ENCODE results near the gene ADAD1. TPM values are rescaled to one million over a fixed set of nuclear protein-coding genes. Genes with fewer than 3 reads are reported as not detected.

The ADAD1 gene
- not detected for total RNA-seq

GRCh38 chr4:122378711-122379110, at the start of gene ADAD1:
Gene ADAD1, plus strand, starts transcription at chr4:122379011. Its CDS starts 1,059 bp downstream, at chr4:122380070.
- no peaks in the 10 kb centered on the region for H3K36me3 ChIP-seq
- no peak within 1 kb of the TSS for H3K27ac ChIP-seq
- no peak for DNase-seq
- H3K9me3 ChIP-seq: no peaks in the 10 kb centered on the region
- no peak within 1 kb of the TSS for H3K4me3 ChIP-seq
- no peak for TF ChIP-seq POLR2A (IDR thresholded peaks at IDR 0.05)
- TF ChIP-seq CTCF (IDR thresholded peaks at IDR 0.05): no peak
- no peaks in the 10 kb centered on the region for H3K4me1 ChIP-seq
- H3K27me3 ChIP-seq: no peaks in the 10 kb centered on the region

- no peak overlapping the region for H3K4me3 ChIP-seq
- no peaks in the 10 kb centered on the region for H3K9me3 ChIP-seq
- no peak for DNase-seq
- H3K27me3 ChIP-seq: no peaks in the 10 kb centered on the region
- H3K36me3 ChIP-seq: peaks cover 0 to 48% (median 6%) of the 10 kb centered on the region in 3 donors
- TF ChIP-seq CTCF (IDR thresholded peaks at IDR 0.05) (no peak), POLR2A (IDR thresholded peaks at IDR 0.05) (no peak)
- H3K4me1 ChIP-seq: no peaks in the 10 kb centered on the region
- H3K27ac ChIP-seq: no peak overlapping the region
These were observed 48.8 kb upstream of the ADAD1 start for GRCh38 chr4:122329876-122330565.

- Histone ChIP-seq H3K27ac (no peak overlapping the region), H3K4me3 (no peak overlapping the region), H3K36me3 (peaks cover 0 to 60% (median 6%) of the 10 kb centered on the region in 3 donors), H3K27me3 (no peaks in the 10 kb centered on the region), H3K9me3 (no peaks in the 10 kb centered on the region), H3K4me1 (no peaks in the 10 kb centered on the region)
- no peak for TF ChIP-seq POLR2A (IDR thresholded peaks at IDR 0.05)
- no peak for TF ChIP-seq CTCF (IDR thresholded peaks at IDR 0.05)
- DNase-seq: no peak
These were observed 47.6 kb upstream of the ADAD1 start for GRCh38 chr4:122331195-122331594.

GRCh38 chr4:122334828-122335227, 44.0 kb upstream of the ADAD1 start:
- no peaks in the 10 kb centered on the region for H3K4me1 ChIP-seq
- no peak for TF ChIP-seq CTCF (IDR thresholded peaks at IDR 0.05)
- no peak for TF ChIP-seq POLR2A (IDR thresholded peaks at IDR 0.05)
- no peak overlapping the region for H3K27ac ChIP-seq
- DNase-seq: no peak
- no peaks in the 10 kb centered on the region for H3K27me3 ChIP-seq
- no peak overlapping the region for H3K4me3 ChIP-seq
- H3K9me3 ChIP-seq: no peaks in the 10 kb centered on the region
- H3K36me3 ChIP-seq: peaks cover 0 to 80% (median 2%) of the 10 kb centered on the region in 3 donors

- TF ChIP-seq POLR2A (IDR thresholded peaks at IDR 0.05) (no peak), CTCF (IDR thresholded peaks at IDR 0.05) (no peak)
- H3K27ac ChIP-seq: no peak overlapping the region
- peaks cover 0 to 45% (median 3%) of the 10 kb centered on the region in 3 donors for H3K36me3 ChIP-seq
- DNase-seq: no peak
- H3K27me3 ChIP-seq: no peaks in the 10 kb centered on the region
- H3K9me3 ChIP-seq: no peaks in the 10 kb centered on the region
- H3K4me1 ChIP-seq: no peaks in the 10 kb centered on the region
- no peak overlapping the region for H3K4me3 ChIP-seq
These were observed 36.9 kb upstream of the ADAD1 start for GRCh38 chr4:122341886-122342285.
